HEK293 (cell line): Measurements from ENCODE around the gene MVP.
A peak's percentile ranks its signal among the peaks of the same experiment; 100 is the strongest.

Source experiments
- CTCF ChIA-PET: fragments of 350-600 bp; formaldehyde crosslinking; extraction: SDS; loops from one replicate; lab custom pipeline; 2021; ENCODE audit warnings: antibody characterized with exemption; lab: Yijun Ruan, JAX
- POLR2A ChIA-PET: fragments of 300-600 bp; formaldehyde crosslinking; extraction: SDS; loops from one replicate; lab custom pipeline; 2020; ENCODE audit warnings: antibody characterized with exemption, inconsistent platforms; lab: Yijun Ruan, JAX
- H3K27ac ChIP-seq: fragments of 200-500 bp; sonication (Bioruptor generic); 2 replicates; pipeline ENCODE4 v1.5.1; 2014; ENCODE audit warnings: low read depth, low read length, control low read depth, inconsistent platforms; ENCODE audit errors: extremely low read depth
- H3K36me3 ChIP-seq, 2 experiments: fragments of 200-500 bp in 1 of 2; sonication (Bioruptor generic) in 1 of 2; 1 replicate in 1 of 2; 2 replicates in 1 of 2; pipeline ENCODE4 v1.5.1; 2014 to 2017; ENCODE audit warnings: inconsistent platforms in 2 of 2, low read length in 2 of 2; ENCODE audit not compliant: control insufficient read depth in 2 of 2, insufficient read depth in 1 of 2
- H3K4me1 ChIP-seq: fragments of 200-500 bp; sonication (Bioruptor generic); 2 replicates; pipeline ENCODE4 v1.5.1; 2014; ENCODE audit warnings: mild to moderate bottlenecking, low read length, inconsistent platforms; ENCODE audit not compliant: control insufficient read depth, insufficient read depth
- H3K4me3 ChIP-seq: 2 replicates; pipeline ENCODE4 v1.5.1; 2011; ENCODE audit warnings: low read depth, mild to moderate bottlenecking, control low read depth, low read length, moderate library complexity
- H3K9me3 ChIP-seq: fragments of 200-500 bp; sonication (Bioruptor generic); 2 replicates; pipeline ENCODE4 v1.5.1; 2014; ENCODE audit warnings: low read depth, low read length, inconsistent platforms; ENCODE audit not compliant: control insufficient read depth, insufficient read depth
- EGR2 ChIP-seq: fragments of 450-650 bp; formaldehyde crosslinking; IDR thresholded peaks from 2 replicates; pipeline ENCODE4 v1.5.1; 2016; ENCODE audit warnings: low read depth, missing biosample characterization, missing genetic modification characterization
- INSM2 ChIP-seq: fragments of 450-650 bp; formaldehyde crosslinking; IDR thresholded peaks from 2 replicates; pipeline ENCODE4 v1.5.1; 2016; ENCODE audit warnings: missing biosample characterization, missing genetic modification characterization
- KLF9 ChIP-seq: fragments of 450-650 bp; formaldehyde crosslinking; IDR thresholded peaks from 2 replicates; pipeline ENCODE4 v1.5.1; 2016; ENCODE audit warnings: missing biosample characterization, missing genetic modification characterization, low read depth
- PRDM10 ChIP-seq: fragments of 450-650 bp; formaldehyde crosslinking; IDR thresholded peaks from 2 replicates; pipeline ENCODE4 v1.5.1; 2016; ENCODE audit warnings: missing biosample characterization, missing genetic modification characterization
- TSHZ1 ChIP-seq: fragments of 450-650 bp; formaldehyde crosslinking; IDR thresholded peaks from 2 replicates; pipeline ENCODE4 v1.5.1; 2016; ENCODE audit warnings: missing biosample characterization, missing genetic modification characterization, borderline replicate concordance
- YY1 ChIP-seq: fragments of 450-650 bp; formaldehyde crosslinking; IDR thresholded peaks from 2 replicates; pipeline ENCODE4 v1.5.1; 2018; ENCODE audit warnings: missing biosample characterization, missing genetic modification characterization
- ZBTB1 ChIP-seq: fragments of 450-650 bp; formaldehyde crosslinking; IDR thresholded peaks from 2 replicates; pipeline ENCODE4 v1.5.1; 2016; ENCODE audit warnings: missing biosample characterization, missing genetic modification characterization
- ZBTB17 ChIP-seq: fragments of 450-650 bp; formaldehyde crosslinking; IDR thresholded peaks from 2 replicates; pipeline ENCODE4 v1.5.1; 2016; ENCODE audit warnings: missing biosample characterization, missing genetic modification characterization
- ZEB2 ChIP-seq: fragments of 450-650 bp; formaldehyde crosslinking; IDR thresholded peaks from 2 replicates; pipeline ENCODE4 v1.5.1; 2016; ENCODE audit warnings: missing biosample characterization, missing genetic modification characterization
- ZFP69B ChIP-seq: fragments of 450-650 bp; formaldehyde crosslinking; IDR thresholded peaks from 2 replicates; pipeline ENCODE4 v1.5.1; 2016; ENCODE audit warnings: missing biosample characterization, missing genetic modification characterization
- ZNF10 ChIP-seq: fragments of 450-650 bp; formaldehyde crosslinking; IDR thresholded peaks from 2 replicates; pipeline ENCODE4 v1.5.1; 2017; ENCODE audit warnings: missing biosample characterization, missing genetic modification characterization
- ZNF16 ChIP-seq: fragments of 450-650 bp; formaldehyde crosslinking; IDR thresholded peaks from 2 replicates; pipeline ENCODE4 v1.5.1; 2016; ENCODE audit warnings: low read depth, missing biosample characterization, missing genetic modification characterization
- ZNF202 ChIP-seq: fragments of 450-650 bp; formaldehyde crosslinking; IDR thresholded peaks from 2 replicates; pipeline ENCODE4 v1.5.1; 2016; ENCODE audit warnings: missing biosample characterization, missing genetic modification characterization, borderline replicate concordance
- ZNF26 ChIP-seq: fragments of 450-650 bp; formaldehyde crosslinking; IDR thresholded peaks from 2 replicates; pipeline ENCODE4 v1.5.1; 2016; ENCODE audit warnings: missing biosample characterization, missing genetic modification characterization
- ZNF292 ChIP-seq: fragments of 450-650 bp; formaldehyde crosslinking; IDR thresholded peaks from 2 replicates; pipeline ENCODE4 v1.5.1; 2016; ENCODE audit warnings: low read depth, missing biosample characterization, missing genetic modification characterization, borderline replicate concordance
- ZNF394 ChIP-seq: fragments of 450-650 bp; formaldehyde crosslinking; IDR thresholded peaks from 2 replicates; pipeline ENCODE4 v1.5.1; 2016; ENCODE audit warnings: missing biosample characterization, missing genetic modification characterization, mild to moderate bottlenecking, moderate library complexity, borderline replicate concordance
- ZNF423 ChIP-seq: fragments of 450-650 bp; formaldehyde crosslinking; IDR thresholded peaks from 2 replicates; pipeline ENCODE4 v1.5.1; 2016; ENCODE audit warnings: missing biosample characterization, missing genetic modification characterization
- ZNF558 ChIP-seq: fragments of 450-650 bp; formaldehyde crosslinking; IDR thresholded peaks from 2 replicates; pipeline ENCODE4 v1.5.1; 2016; ENCODE audit warnings: missing biosample characterization, missing genetic modification characterization
- ZNF596 ChIP-seq: fragments of 450-650 bp; IDR thresholded peaks from 2 replicates; pipeline ENCODE4 v1.5.0; 2018; ENCODE audit warnings: missing biosample characterization, mild to moderate bottlenecking, missing genetic modification characterization, moderate library complexity
- ZNF600 ChIP-seq: fragments of 450-650 bp; formaldehyde crosslinking; IDR thresholded peaks from 2 replicates; pipeline ENCODE4 v1.5.1; 2016; ENCODE audit warnings: missing biosample characterization, missing genetic modification characterization
- ZNF629 ChIP-seq: fragments of 450-650 bp; formaldehyde crosslinking; IDR thresholded peaks from 2 replicates; pipeline ENCODE4 v1.5.1; 2017; ENCODE audit warnings: missing biosample characterization, missing genetic modification characterization
- ZNF747 ChIP-seq: fragments of 450-650 bp; formaldehyde crosslinking; IDR thresholded peaks from 2 replicates; pipeline ENCODE4 v1.5.1; 2016; ENCODE audit warnings: missing biosample characterization, missing genetic modification characterization
- ZSCAN16 ChIP-seq: fragments of 450-650 bp; formaldehyde crosslinking; IDR thresholded peaks from 2 replicates; pipeline ENCODE4 v1.5.1; 2016; ENCODE audit warnings: missing biosample characterization, missing genetic modification characterization

The MVP gene

GRCh38 chr16:29794231-29794710 is 26.0 kb upstream of the MVP start (continued):
- TF ChIP-seq ZNF747 (tag by site-specific recombination) (no peak), YY1 (tag by site-specific recombination) (no peak), ZSCAN16 (tag by site-specific recombination) (no peak), ZNF202 (tag by site-specific recombination) (no peak)

DNA sequence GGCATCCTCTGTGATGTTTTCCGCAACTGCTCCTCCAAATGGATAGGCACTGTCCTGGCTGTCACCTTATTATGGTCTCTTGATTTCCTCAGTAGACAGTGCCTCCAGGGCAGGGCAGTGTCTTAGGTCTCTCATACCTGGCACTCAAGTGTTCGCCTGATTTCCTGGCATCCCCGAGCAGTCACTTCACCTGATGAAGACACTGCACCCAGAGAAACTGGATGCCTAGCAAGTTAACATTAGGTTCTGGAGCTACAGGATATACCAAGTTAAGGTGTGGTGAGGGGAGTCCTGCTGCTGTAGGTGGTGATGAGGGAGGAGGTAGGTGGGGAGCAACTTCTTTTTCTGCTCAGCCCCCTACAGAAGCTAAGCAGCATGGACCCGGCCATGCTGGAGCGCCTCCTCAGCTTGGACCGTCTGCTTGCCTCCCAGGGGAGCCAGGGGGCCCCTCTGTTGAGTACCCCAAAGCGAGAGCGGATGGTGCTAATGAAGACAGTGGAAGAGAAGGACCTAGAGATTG is 17.8 kb upstream of the MVP start:
- H3K36me3 ChIP-seq, result peaks cover 16 to 67% of the 10 kb centered on the region in 2 experiments
- POLR2A ChIA-PET, result interaction anchor here (0.6 to 1.5 kb wide), 4 partner anchors 9 to 164 kb away, joined by 3 to 4 read pairs (median 4); partner anchors contain the start of genes KIF22 and PAGR1
- TF ChIP-seq TSHZ1 (tag by site-specific recombination), result no peak
- TF ChIP-seq ZNF423 (tag by site-specific recombination), result no peak
- 0 out of 2 replicates have a peak, but pooled peaks have one; percentile 19 for TF ChIP-seq EGR2 (tag by site-specific recombination)
- TF ChIP-seq ZNF394 (tag by site-specific recombination), result no peak
- peak; percentile 98 for TF ChIP-seq ZNF10 (tag by site-specific recombination)
- no peak for TF ChIP-seq ZFP69B
- peak; percentile 94 for TF ChIP-seq PRDM10
- TF ChIP-seq ZEB2, result no peak
- no peak for TF ChIP-seq ZNF558
- TF ChIP-seq KLF9 (tag by site-specific recombination), result no peak
- TF ChIP-seq, all 188 proteins: peak for 3
- H3K27ac ChIP-seq, result no peak overlapping the region
- H3K4me3 ChIP-seq, result no peak overlapping the region
- peaks cover 11% of the 10 kb centered on the region for H3K4me1 ChIP-seq
- H3K9me3 ChIP-seq, result no peaks in the 10 kb centered on the region
- CTCF ChIA-PET, result interaction anchor here (0.5 to 3.4 kb wide), 5 partner anchors 12 to 230 kb away, joined by 3 to 28 read pairs (median 3); partner anchors contain the start of gene KIF22

GRCh38 chr16:29804020-29804419 is 16.2 kb upstream of the MVP start:
- CTCF ChIA-PET, result interaction anchor here (0.6 to 3.4 kb wide), 11 partner anchors 12 to 1182 kb away, joined by 3 to 28 read pairs (median 3); partner anchors contain the start of genes ALDOA, HSD3B7, KIF22 and PAGR1
- POLR2A ChIA-PET, result interaction anchor here (0.6 to 2.5 kb wide), 15 partner anchors 8 to 1243 kb away, joined by 3 to 18 read pairs (median 3); partner anchors contain the start of genes ALDOA, KIF22, PAGR1 and STX4
- no peak overlapping the region for H3K4me3 ChIP-seq
- no peaks in the 10 kb centered on the region for H3K9me3 ChIP-seq
- H3K36me3 ChIP-seq, result peaks cover 9 to 67% of the 10 kb centered on the region in 2 experiments; a peak in 2 of 3 replicates
- H3K27ac ChIP-seq, result peak overlapping the region; percentile 100; the same call in 1 of the 2 replicates
- H3K4me1 ChIP-seq, result peaks cover 11% of the 10 kb centered on the region
- TF ChIP-seq ZNF26 (no peak), ZBTB17 (tag by site-specific recombination) (peak; percentile 93), ZNF629 (no peak), INSM2 (tag by site-specific recombination) (0 out of 2 replicates have a peak, but pooled peaks have one; percentile 15), ZNF16 (tag by site-specific recombination) (no peak), ZSCAN16 (tag by site-specific recombination) (no peak), ZNF600 (tag by site-specific recombination) (peak; percentile 44; the same call in 1 of the 2 replicates), ZNF292 (tag by site-specific recombination) (no peak), ZBTB1 (tag by site-specific recombination) (no peak), ZNF596 (no peak)
